Activated naive CD4-positive, alpha-beta T cell treated with anti-CD3 and anti-CD28 coated beads, Interleukin-2, amount 50 U/mL, for 24 hours (primary cell): ENCODE data around the gene HCN3.
"Not testable (repeated sequence)": the region's sequence is repeated elsewhere in the genome, so short reads cannot be mapped to it uniquely, and the experiment has no call there.

Experiments
- H3K27ac Mint-ChIP-seq: one replicate; pipeline ENCODE4 v1.8.0; 2021; ENCODE audit warnings: mild to moderate bottlenecking, mixed read lengths
- H3K27me3 Mint-ChIP-seq: one replicate; pipeline ENCODE4 v1.8.0; 2021; ENCODE audit warnings: mixed read lengths
- H3K36me3 Mint-ChIP-seq: one replicate; pipeline ENCODE4 v1.8.0; 2021; ENCODE audit warnings: mixed read lengths
- H3K4me1 Mint-ChIP-seq: one replicate; pipeline ENCODE4 v1.8.0; 2021; ENCODE audit warnings: mixed read lengths
- H3K4me3 Mint-ChIP-seq: one replicate; pipeline ENCODE4 v1.8.0; 2021; ENCODE audit warnings: mild to moderate bottlenecking, mixed read lengths
- H3K9me3 Mint-ChIP-seq: one replicate; pipeline ENCODE4 v1.8.0; 2021; ENCODE audit warnings: mixed read lengths

Gene HCN3

DNA sequence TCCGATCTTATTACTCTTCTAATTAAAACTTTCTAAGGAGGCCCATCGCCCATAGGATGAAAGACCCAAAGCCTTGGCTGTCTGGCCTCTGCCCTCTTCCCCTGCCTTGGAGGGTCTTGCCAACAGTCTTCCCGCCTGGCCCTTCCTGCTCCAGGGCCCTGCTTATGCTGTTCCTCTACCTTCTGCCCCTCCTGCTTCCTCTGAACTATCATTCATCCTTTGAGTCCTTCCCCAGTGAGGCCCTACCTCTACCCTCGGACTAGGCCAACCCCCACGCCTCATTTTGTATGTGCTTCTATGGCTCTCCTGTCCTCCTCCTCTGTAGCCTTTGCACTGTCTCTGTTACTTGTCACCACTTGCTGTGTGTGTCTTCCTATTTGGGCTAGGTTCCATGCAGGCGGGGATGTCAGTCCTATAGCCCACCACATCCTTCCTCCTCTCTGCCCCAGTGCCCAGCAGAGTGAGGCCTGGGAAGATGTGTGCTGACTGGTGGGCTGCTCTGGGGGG, 48.8 kb downstream of the HCN3 start:
- Mint-ChIP-seq H3K4me3 (peak overlapping the region; percentile 76), H3K27ac (peak overlapping the region; percentile 52), H3K27me3 (no peaks in the 10 kb centered on the region), H3K9me3 (no peaks in the 10 kb centered on the region), H3K36me3 (peaks cover 2% of the 10 kb centered on the region), H3K4me1 (peaks cover 18% of the 10 kb centered on the region)

- Mint-ChIP-seq H3K4me1 (peaks cover 14% of the 10 kb centered on the region), H3K27ac (no peak overlapping the region), H3K4me3 (no peak overlapping the region), H3K9me3 (no peaks in the 10 kb centered on the region), H3K27me3 (no peaks in the 10 kb centered on the region), H3K36me3 (peaks cover 2% of the 10 kb centered on the region)
Observed at GRCh38 chr1:155326631-155327037, 49.4 kb downstream of the HCN3 start.

- Mint-ChIP-seq H3K36me3 (peaks cover 2% of the 10 kb centered on the region), H3K4me1 (peaks cover 7% of the 10 kb centered on the region), H3K9me3 (no peaks in the 10 kb centered on the region), H3K4me3 (no peak overlapping the region), H3K27me3 (no peaks in the 10 kb centered on the region), H3K27ac (no peak overlapping the region)
Observed at GRCh38 chr1:155327981-155328380, 50.7 kb downstream of the HCN3 start.

- not testable (repeated sequence) for H3K36me3 Mint-ChIP-seq, H3K4me3 Mint-ChIP-seq, H3K27ac Mint-ChIP-seq, H3K4me1 Mint-ChIP-seq, H3K9me3 Mint-ChIP-seq, H3K27me3 Mint-ChIP-seq
Observed at GRCh38 chr1:155328856-155329255, 51.6 kb downstream of the HCN3 start.

- Mint-ChIP-seq H3K36me3 (peaks cover 7% of the 10 kb centered on the region), H3K9me3 (no peaks in the 10 kb centered on the region), H3K4me1 (peaks cover 7% of the 10 kb centered on the region), H3K4me3 (no peak overlapping the region), H3K27me3 (no peaks in the 10 kb centered on the region), H3K27ac (no peak overlapping the region)
Observed at GRCh38 chr1:155329980-155330598, 52.8 kb downstream of the HCN3 start.

DNA sequence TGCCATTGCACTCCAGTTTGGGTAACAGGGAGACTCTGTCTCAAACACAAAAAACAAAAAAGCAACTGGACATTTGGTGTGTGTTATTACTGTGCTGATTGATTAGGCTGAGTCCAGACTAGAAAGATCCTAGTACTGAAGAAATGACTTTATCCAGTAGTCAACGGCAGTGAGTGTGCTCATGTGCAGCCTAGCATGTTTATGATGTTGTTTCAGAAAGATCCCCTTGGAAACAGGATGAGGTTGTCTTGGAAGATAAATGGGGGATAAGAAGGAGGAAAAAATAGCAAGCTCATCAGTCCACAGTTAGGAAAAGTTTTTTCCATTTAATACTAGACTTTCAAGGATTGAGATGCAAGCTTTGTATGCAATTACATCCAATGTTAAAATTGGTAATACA, 57.7 kb downstream of the HCN3 start:
- Mint-ChIP-seq H3K36me3 (peaks cover 17% of the 10 kb centered on the region), H3K4me1 (peaks cover 4% of the 10 kb centered on the region), H3K27ac (no peak overlapping the region), H3K9me3 (no peaks in the 10 kb centered on the region), H3K4me3 (no peak overlapping the region), H3K27me3 (no peaks in the 10 kb centered on the region)
